Measurements from ENCODE around the gene TUT1. TPM values are rescaled to one million over a fixed set of nuclear protein-coding genes. Genes with fewer than 3 reads are reported as not detected.
A peak's percentile ranks its signal among the peaks of the same experiment; 100 is the strongest.

The TUT1 gene
- total RNA-seq, 4 donors from 2014 or later = 8.3 to 18.8 (median 14.2) TPM

GRCh38 chr11:62559204-62559603 lies 32.1 kb downstream of the TUT1 start:
- Histone ChIP-seq H3K27me3 (no peaks in the 10 kb centered on the region), H3K36me3 (peaks cover 0 to 48% (median 3%) of the 10 kb centered on the region in 3 donors), H3K27ac (peak overlapping the region in 3 of 4 donors; percentile 3 to 87 (median 86)), H3K4me3 (no peak overlapping the region), H3K9me3 (no peaks in the 10 kb centered on the region), H3K4me1 (peaks cover 9 to 79% (median 42%) of the 10 kb centered on the region in 4 donors)
- 80 to 83% methylated on average over 8 of the region's 8 CpGs for WGBS, 2 donors
- no peak for TF ChIP-seq EP300 (IDR thresholded peaks at IDR 0.05)
- no peak for TF ChIP-seq POLR2A (IDR thresholded peaks at IDR 0.05)
- no peak for TF ChIP-seq CTCF (IDR thresholded peaks at IDR 0.05)
- no peak for DNase-seq (ENCODE audit: low spot score in 2 of 2)

GRCh38 chr11:62558669-62559068 lies 32.7 kb downstream of the TUT1 start:
- H3K4me1 ChIP-seq = peaks cover 12 to 84% (median 47%) of the 10 kb centered on the region in 4 donors
- no peak for TF ChIP-seq CTCF (IDR thresholded peaks at IDR 0.05)
- TF ChIP-seq POLR2A (IDR thresholded peaks at IDR 0.05) = no peak
- TF ChIP-seq EP300 (IDR thresholded peaks at IDR 0.05) = no peak

DNA sequence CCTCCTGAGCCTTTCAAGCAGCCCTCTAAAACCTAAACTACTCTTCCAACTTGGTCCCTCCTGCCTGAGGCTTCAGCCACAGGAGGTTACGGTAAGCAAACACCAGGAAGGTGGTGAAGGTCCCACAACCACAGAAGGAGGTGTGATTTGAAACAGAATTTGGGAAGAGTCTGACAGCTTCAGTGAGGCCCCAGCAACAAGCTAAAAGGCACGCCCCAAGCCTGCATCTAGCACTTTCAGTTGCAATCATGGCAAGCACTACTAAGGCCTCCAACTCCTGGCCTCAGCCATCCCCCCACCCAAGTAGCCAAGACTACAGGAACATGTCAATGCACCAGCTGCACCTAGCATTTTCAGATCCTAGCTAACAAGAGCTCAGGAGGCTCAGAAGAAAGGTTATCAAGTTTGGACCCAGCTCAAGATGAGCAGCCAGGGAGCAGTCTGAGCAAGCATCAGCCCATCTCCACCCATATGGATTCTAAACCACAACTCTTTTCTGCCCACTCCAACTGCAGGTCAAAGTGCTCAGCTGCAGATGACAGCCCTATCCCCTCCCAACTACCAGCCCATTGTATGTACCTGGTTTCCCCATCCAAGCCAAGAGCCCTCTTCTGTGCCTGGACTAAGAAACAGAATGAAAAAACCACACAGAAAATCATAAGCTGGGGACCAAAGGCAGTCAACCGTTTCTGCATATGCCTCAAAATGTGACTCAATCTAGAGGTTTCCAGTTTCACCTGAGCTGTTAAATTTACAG lies 34.3 kb downstream of the TUT1 start:
- Histone ChIP-seq H3K36me3 (peaks cover 0 to 27% (median 3%) of the 10 kb centered on the region in 3 donors), H3K4me3 (no peak overlapping the region), H3K9me3 (no peaks in the 10 kb centered on the region), H3K4me1 (peaks cover 12 to 87% (median 62%) of the 10 kb centered on the region in 4 donors), H3K27me3 (no peaks in the 10 kb centered on the region), H3K27ac (peak overlapping the region; percentile 75 to 98 (median 97))
- TF ChIP-seq POLR2A (IDR thresholded peaks at IDR 0.05) (no peak), CTCF (IDR thresholded peaks at IDR 0.05) (no peak), EP300 (IDR thresholded peaks at IDR 0.05) (no peak)
- WGBS, 2 donors = 51 to 55% methylated on average over 3 of the region's 3 CpGs
- no peak for DNase-seq (ENCODE audit: low spot score in 2 of 2)

More at GRCh38 chr11:62558669-62559068, 32.7 kb downstream of the TUT1 start:
- H3K27me3 ChIP-seq = no peaks in the 10 kb centered on the region
- H3K27ac ChIP-seq = peak overlapping the region in 2 of 4 donors; percentile 86 to 87
- WGBS, 2 donors = 88% methylated on average over 9 of the region's 9 CpGs
- DNase-seq (ENCODE audit: low spot score in 2 of 2) = no peak
- H3K36me3 ChIP-seq = peaks cover 0 to 43% (median 3%) of the 10 kb centered on the region in 3 donors
- no peak overlapping the region for H3K4me3 ChIP-seq
- no peaks in the 10 kb centered on the region for H3K9me3 ChIP-seq

GRCh38 chr11:62556108-62556874 lies 35.0 kb downstream of the TUT1 start:
- Histone ChIP-seq H3K36me3 (peaks cover 0 to 22% (median 3%) of the 10 kb centered on the region in 3 donors), H3K27ac (peak overlapping the region; percentile 75 to 98 (median 97)), H3K4me1 (peaks cover 12 to 95% (median 70%) of the 10 kb centered on the region in 4 donors), H3K9me3 (no peaks in the 10 kb centered on the region), H3K27me3 (no peaks in the 10 kb centered on the region), H3K4me3 (peak overlapping the region; percentile 1 to 32 (median 10))
- peak; percentile 87 to 88 for DNase-seq (ENCODE audit: low spot score in 2 of 2)
- peak in 1 of 2 donors; percentile 14 for TF ChIP-seq POLR2A (IDR thresholded peaks at IDR 0.05)
- peak in 1 of 2 donors; percentile 71 for TF ChIP-seq EP300 (IDR thresholded peaks at IDR 0.05)
- TF ChIP-seq CTCF (IDR thresholded peaks at IDR 0.05) = peak in 2 of 5 experiments; percentile 12 to 24
- 12 to 14% methylated on average over 11 to 14 of the region's 14 CpGs for WGBS, 2 donors
